DMS153 treated with DMSO at 0.1 percent for 48 hours (cell line): ENCODE data around the gene SLC44A3.

Experiments
- DNase-seq: peaks from one replicate; lab custom pipeline; 2025; ENCODE audit not compliant: unreplicated experiment; lab: John Stamatoyannopoulos, UW

The SLC44A3 gene

GRCh38 chr1:94801919-94802546 is 18.1 kb upstream of the SLC44A3 start:
- peak; percentile 27 for DNase-seq

- no peak for DNase-seq
These were observed 17.1 kb upstream of the SLC44A3 start for GRCh38 chr1:94803106-94803505.

DNA sequence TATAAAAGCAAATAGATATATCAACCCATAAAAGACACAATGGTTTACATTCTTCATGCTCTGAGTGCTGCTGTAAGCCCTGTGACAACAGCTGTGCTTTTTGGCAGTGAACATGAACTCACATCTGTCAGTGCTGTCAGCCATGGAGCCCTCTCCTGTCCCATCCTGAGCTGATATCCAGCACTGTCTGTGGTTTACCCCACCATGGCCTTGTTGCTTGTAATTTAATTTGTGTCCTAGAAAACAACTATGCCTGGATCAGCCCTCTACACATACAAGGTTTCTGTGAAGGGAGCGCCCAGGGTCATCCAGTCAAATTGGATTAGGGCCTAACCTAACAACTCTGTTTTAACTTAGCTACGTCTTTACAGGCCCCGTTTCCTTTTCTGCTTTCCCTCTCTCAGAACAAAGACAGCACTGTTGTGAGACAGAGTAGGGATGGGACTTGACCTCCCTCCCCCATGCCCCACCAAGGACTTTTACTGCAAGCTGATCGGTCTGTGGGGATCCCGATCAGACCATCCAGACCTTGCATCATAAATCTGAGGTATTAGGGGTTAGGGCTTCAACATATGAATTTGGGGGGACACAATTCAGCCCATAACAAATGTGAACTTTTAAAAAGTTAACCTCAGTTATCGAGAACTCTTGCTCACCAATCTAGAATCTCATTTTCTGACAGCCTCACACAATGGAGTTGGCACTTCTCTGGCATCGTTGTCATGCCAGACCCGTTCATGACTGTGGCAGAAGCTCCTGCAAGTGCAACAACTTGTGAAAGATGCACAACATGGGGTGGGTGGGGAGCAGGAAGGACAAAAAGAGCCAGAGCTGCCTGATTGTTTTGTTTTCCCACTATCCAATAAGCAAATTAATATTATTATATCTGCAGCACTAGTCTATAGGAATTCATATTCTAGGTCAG is 16.4 kb upstream of the SLC44A3 start:
- no peak for DNase-seq

GRCh38 chr1:94804442-94804837 is 15.7 kb upstream of the SLC44A3 start:
- DNase-seq = no peak

DNA sequence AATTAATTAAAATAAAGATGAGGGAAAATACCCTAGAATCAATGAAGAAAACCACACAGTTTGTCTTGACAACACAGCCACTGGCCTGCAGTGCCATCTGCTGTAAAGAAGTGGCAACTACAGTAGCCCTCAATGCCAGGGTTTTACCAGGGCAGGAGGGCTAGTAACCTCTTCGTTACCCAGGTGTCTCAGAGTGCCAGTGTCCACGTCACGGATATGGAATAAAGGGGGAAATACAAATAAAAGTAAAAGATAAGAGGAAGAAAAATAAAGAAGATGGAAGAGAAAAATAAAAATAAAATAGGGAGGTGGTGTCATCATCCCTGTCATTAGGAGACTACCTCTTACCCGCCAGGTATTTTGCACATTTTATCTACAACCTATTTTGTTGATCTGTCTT is 14.2 kb upstream of the SLC44A3 start:
- peak; percentile 46 for DNase-seq

DNA sequence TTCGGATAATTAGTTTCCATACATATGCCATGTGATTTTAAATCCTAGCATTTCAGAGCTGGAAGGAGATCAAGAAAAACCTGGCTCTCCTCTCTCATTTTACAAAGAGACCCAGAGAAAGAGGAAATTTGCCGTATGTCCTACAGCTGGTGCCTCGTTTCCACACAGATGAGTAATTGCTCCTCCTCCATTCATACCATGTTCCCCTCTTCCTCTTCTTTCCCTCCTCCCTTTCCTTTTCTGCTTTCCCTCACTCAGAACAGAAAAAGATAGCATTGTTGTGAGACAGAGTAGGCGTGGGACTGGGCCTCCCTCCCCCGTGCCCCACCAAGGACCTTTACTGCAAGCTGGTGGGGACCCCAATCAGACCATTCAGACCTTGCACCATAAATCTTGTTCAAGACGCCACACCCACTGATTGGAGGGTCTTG is 13.7 kb upstream of the SLC44A3 start:
- DNase-seq = no peak

DNA sequence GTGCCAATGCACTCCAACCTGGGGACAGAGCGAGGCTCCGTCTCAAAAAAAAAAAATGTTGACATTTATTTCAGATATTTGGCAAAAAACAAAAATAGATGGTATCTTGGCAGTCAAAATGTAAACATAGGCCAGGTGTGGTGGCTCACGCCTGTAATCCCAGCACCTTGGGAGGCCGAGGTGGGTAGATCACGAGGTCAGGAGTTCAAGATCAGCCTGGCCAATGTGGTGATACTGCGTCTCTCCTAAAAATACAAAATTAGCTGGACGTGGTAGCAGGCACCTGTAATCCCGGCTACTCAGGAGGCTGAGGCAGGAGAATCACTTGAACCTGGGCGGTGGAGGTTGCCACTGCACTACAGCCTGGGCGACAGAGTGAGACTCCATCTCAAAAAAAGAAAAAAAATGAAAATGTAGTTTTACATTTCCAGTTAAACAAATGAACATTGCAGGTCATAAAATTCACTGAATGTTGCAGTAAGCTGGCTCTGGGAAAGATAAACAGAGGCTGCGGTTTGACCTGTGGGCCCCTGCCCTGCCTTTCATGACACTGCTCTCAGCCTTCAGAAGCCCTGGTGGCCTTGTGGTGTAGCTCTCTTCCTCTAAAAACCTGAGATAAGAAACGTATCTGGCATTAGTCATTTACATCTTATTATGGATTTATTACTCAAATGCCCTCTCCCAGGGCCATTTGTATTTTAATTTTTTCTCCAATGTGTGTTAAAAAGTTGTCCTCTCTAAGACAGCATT is 12.2 kb upstream of the SLC44A3 start:
- DNase-seq = no peak

GRCh38 chr1:94808669-94809068 is 11.5 kb upstream of the SLC44A3 start:
- no peak for DNase-seq

DNA sequence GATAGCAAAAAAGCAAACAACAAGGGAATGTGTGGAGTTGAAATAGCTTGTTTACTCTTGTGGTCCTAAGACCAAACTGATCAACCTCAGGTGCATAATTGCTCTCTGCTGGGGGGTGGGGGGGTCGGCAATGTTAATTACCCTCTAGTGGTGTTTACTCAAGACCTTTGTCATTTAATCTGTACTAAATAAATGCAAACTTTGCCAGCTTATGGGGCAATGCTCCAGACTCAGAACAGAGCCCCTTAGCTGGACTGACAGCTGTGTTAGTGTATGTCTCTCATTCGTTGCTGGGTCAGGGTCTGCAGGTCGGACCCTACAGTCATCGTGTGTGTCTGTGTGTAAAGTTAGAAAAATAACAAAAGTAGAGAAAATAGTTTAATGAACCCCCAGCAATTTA is 7.2 kb upstream of the SLC44A3 start:
- DNase-seq = no peak

GRCh38 chr1:94816030-94816429 is 4.1 kb upstream of the SLC44A3 start:
- DNase-seq = no peak

DNA sequence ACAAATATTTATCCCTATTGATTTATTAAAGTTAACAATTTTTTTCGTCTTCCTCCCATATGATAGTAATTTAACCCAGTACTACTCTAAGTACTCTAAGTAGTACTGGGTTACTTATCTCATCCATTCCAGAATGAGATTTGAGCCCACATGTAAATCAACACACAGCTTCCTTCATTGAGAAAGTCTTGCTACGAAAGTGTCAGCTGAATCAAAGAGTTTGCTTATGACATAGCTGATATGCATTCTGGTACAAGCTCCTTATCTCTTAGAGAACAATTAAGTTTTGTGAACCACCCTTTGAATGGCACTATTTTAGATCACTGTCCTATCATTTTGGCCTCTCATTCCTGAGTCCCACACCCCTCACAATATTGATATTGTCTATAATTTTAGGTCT is 2.4 kb upstream of the SLC44A3 start:
- DNase-seq = no peak

DNA sequence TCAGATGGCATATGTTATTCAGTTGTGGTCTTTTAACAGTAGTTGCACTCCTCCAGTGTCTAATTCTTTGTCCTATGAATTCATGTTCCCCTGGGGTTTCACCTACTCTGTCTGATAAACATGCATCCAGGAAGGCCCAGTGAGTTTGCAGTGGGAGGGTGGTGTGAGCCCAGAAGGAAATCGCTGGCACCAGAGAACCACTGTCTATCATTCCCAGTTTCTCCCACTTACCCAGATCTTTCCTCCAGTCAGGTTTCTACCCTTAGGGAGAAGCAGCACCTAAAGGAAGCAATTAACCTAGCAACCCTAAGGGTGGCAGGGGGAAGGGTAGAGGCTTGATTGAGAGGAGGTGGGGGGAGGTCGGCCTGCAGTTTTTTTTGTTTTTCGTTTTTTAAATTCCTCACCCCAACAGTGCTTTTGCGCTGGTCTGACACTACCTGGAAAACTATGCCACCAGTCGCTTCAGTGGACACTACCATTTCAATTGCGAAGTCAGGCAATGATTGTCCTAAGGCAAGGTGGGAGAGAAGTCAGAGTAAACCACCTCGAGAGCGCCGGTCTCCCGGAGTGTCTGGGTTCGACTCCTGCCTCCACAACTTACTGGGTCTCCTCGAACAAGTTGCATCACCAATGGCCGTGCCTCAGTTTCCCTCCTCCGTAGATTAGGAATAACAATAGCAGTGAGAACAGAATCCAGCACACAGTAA is 766 bp upstream of the SLC44A3 start:
- DNase-seq = no peak

GRCh38 chr1:94820936-94821335 is 779 bp downstream of the SLC44A3 start:
- no peak for DNase-seq

GRCh38 chr1:94821636-94822305 is 1.6 kb downstream of the SLC44A3 start:
- no peak for DNase-seq

- DNase-seq = no peak
These were observed 3.0 kb downstream of the SLC44A3 start for GRCh38 chr1:94823116-94823515.

GRCh38 chr1:94825936-94826335 is 5.8 kb downstream of the SLC44A3 start:
- DNase-seq = no peak

- no peak for DNase-seq
These were observed 7.3 kb downstream of the SLC44A3 start for GRCh38 chr1:94827434-94827833.

GRCh38 chr1:94828251-94828650 is 8.1 kb downstream of the SLC44A3 start:
- DNase-seq = no peak

GRCh38 chr1:94831641-94832040 is 11.5 kb downstream of the SLC44A3 start:
- DNase-seq = no peak

DNA sequence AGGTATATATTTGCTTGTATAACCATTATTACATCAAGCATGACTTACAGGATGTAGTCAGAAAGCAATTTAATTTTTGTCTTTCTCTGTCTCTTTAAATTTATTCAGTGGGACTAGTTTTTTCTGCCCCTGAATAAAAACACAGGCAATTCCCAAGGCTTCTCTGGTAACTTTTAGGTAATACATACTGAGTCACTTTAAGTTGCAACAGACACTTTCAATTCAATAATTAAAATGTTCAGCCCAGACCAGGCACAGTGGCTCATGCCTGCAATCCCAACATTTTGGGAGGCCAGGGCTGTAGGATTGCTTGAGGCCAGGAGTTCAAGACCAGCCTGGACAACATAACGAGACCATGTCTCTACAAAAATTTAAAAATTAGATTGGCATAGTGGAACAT is 12.3 kb downstream of the SLC44A3 start:
- DNase-seq = no peak
